Keratinocyte (primary cell): ENCODE data around the gene OR56B1. TPM values are rescaled to one million over a fixed set of nuclear protein-coding genes. Genes with fewer than 3 reads are reported as not detected.

ENCODE experiments used
- DNase-seq: peaks from one replicate; pipeline ENCODE4 v3.0.0-alpha.2; 2011; ENCODE audit warnings: low read depth, missing footprints, low spot score
- FAIRE-seq: peaks from 2 replicates; lab custom pipeline; 2011; peaks lifted over from hg19 to GRCh38; lab: Jason Lieb, UNC
- H2AFZ ChIP-seq: 2 replicates; pipeline ENCODE4 v1.6.0; 2012; ENCODE audit warnings: low read length, control low read depth, inconsistent platforms; ENCODE audit not compliant: control insufficient read depth
- H3K27ac ChIP-seq: 2 replicates; pipeline ENCODE4 v1.5.1; 2011; ENCODE audit warnings: low read length; ENCODE audit not compliant: control insufficient read depth, insufficient read depth
- H3K27me3 ChIP-seq: 3 replicates; pipeline ENCODE4 v1.6.0; 2011; ENCODE audit warnings: low read length; ENCODE audit not compliant: control insufficient read depth, insufficient read depth; ENCODE audit errors: extremely low read depth
- H3K36me3 ChIP-seq, 2 experiments: 2 replicates in 1 of 2; 3 replicates in 1 of 2; pipeline ENCODE4 v1.5.1; 2011; ENCODE audit warnings: low read length in 2 of 2, mild to moderate bottlenecking in 1 of 2; ENCODE audit not compliant: control insufficient read depth in 2 of 2, insufficient read depth in 2 of 2; ENCODE audit errors: extremely low read depth in 1 of 2
- H3K4me1 ChIP-seq: 3 replicates; pipeline ENCODE4 v1.5.1; 2011; ENCODE audit warnings: low read length; ENCODE audit not compliant: control insufficient read depth, insufficient read depth; ENCODE audit errors: extremely low read depth
- H3K4me2 ChIP-seq: 3 replicates; pipeline ENCODE4 v1.6.0; 2011; ENCODE audit warnings: low read depth, low read length; ENCODE audit not compliant: control insufficient read depth, insufficient read depth; ENCODE audit errors: extremely low read depth
- H3K4me3 ChIP-seq, 3 experiments: fragments of 200-600 bp in 1 of 3; sonication (generic) in 1 of 3; 2 replicates in 2 of 3; 3 replicates in 1 of 3; pipeline ENCODE4 v1.5.1; 2011 to 2016; ENCODE audit warnings: low read length in 3 of 3, mild to moderate bottlenecking in 3 of 3, control low read depth in 2 of 3, inconsistent platforms in 1 of 3, low read depth in 1 of 3, mixed read lengths in 1 of 3, mixed run types in 1 of 3, moderate library complexity in 1 of 3; ENCODE audit not compliant: control insufficient read depth in 2 of 3, insufficient read depth in 2 of 3; ENCODE audit errors: extremely low read depth in 1 of 3
- H3K79me2 ChIP-seq: 2 replicates; pipeline ENCODE4 v1.6.0; 2012; ENCODE audit warnings: low read length; ENCODE audit not compliant: control insufficient read depth, insufficient read depth
- H3K9ac ChIP-seq: 3 replicates; pipeline ENCODE4 v1.6.0; 2011; ENCODE audit warnings: low read length; ENCODE audit not compliant: control insufficient read depth, insufficient read depth; ENCODE audit errors: extremely low read depth
- H3K9me1 ChIP-seq: 3 replicates; pipeline ENCODE4 v1.6.0; 2011; ENCODE audit warnings: low read length; ENCODE audit not compliant: control insufficient read depth, insufficient read depth; ENCODE audit errors: extremely low read depth
- H3K9me3 ChIP-seq: 2 replicates; pipeline ENCODE4 v1.5.1; 2012; ENCODE audit warnings: low read depth, low read length; ENCODE audit not compliant: control insufficient read depth
- H4K20me1 ChIP-seq: 3 replicates; pipeline ENCODE4 v1.6.0; 2011; ENCODE audit warnings: low read length; ENCODE audit not compliant: control insufficient read depth, insufficient read depth; ENCODE audit errors: extremely low read depth
- EZH2 ChIP-seq: IDR thresholded peaks from one replicate; pipeline ENCODE4 v1.6.1; 2012; ENCODE audit warnings: inconsistent platforms, mild to moderate bottlenecking, low read length, moderate library complexity
- dilution Hi-C: fragments of 300-500 bp; cut with MboI; formaldehyde crosslinking; loops from one replicate; pipeline ENCODE4 v1.7.0; 2020; ENCODE audit warnings: low sequenced_read_pairs; ENCODE audit not compliant: extremely low pct_ligation_motif_present
- polyA plus RNA-seq, 5 experiments: library from polyadenylated mRNA; depleted of rRNA in 3 of 5; stranded (reverse) in 3 of 5; stranded (forward) in 1 of 5; unstranded in 1 of 5; fragments of >200 nt; gene quantifications; 1 replicate in 1 of 5; 2 replicates in 3 of 5; 3 replicates in 1 of 5; pipeline versions ENCODE4 v1.2.1 to v1.2.3, GENCODE V29; 2011 to 2012; ENCODE audit warnings: missing spikeins in 2 of 5, low read depth in 1 of 5, low replicate concordance in 1 of 5
- TF ChIP-seq, protein P1 (sequence below), 3 experiments: IDR thresholded peaks in 1 of 3; conservative IDR thresholded peaks in 1 of 3; optimal IDR thresholded peaks in 1 of 3; 2 replicates in 2 of 3; 3 replicates in 1 of 3; pipeline versions ENCODE3 to v1.5.1; 2011; ENCODE audit warnings: low read length in 3 of 3, mild to moderate bottlenecking in 3 of 3, moderate library complexity in 2 of 3, control low read depth in 1 of 3, inconsistent platforms in 1 of 3; ENCODE audit not compliant: insufficient read depth in 2 of 3; ENCODE audit errors: extremely low read depth in 1 of 3

Gene OR56B1
- polyA plus RNA-seq, 1 donor (not counting 4 experiments of a cell fraction or from before 2014, with no cell fraction given), result not detected

DNA sequence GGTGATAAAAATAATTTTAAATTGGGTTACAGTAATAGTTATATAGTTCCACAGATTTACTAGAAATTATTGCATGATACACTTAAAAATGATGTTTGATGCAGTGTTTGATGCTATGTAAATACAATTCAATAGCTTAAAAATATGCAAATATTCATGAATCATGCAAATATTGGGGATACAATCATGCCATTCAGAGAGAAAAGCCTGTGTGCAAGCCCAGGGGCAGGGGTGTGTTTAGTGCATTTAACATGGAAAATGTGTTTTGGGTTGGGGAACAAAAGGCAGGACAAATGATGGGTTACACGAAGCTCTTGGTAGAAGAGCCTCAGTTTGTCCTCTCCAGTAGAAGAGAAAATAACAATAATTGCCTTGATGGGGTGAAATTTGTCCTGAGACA lies 40.7 kb upstream of the OR56B1 start:
- TF ChIP-seq, protein P1, sequence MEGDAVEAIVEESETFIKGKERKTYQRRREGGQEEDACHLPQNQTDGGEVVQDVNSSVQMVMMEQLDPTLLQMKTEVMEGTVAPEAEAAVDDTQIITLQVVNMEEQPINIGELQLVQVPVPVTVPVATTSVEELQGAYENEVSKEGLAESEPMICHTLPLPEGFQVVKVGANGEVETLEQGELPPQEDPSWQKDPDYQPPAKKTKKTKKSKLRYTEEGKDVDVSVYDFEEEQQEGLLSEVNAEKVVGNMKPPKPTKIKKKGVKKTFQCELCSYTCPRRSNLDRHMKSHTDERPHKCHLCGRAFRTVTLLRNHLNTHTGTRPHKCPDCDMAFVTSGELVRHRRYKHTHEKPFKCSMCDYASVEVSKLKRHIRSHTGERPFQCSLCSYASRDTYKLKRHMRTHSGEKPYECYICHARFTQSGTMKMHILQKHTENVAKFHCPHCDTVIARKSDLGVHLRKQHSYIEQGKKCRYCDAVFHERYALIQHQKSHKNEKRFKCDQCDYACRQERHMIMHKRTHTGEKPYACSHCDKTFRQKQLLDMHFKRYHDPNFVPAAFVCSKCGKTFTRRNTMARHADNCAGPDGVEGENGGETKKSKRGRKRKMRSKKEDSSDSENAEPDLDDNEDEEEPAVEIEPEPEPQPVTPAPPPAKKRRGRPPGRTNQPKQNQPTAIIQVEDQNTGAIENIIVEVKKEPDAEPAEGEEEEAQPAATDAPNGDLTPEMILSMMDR (optimal IDR thresholded peaks at IDR 0.05 in 1 of 3, IDR thresholded peaks at IDR 0.05 in 1 of 3, conservative IDR thresholded peaks at IDR 0.05 in 1 of 3; ENCODE audit: extremely low read depth in 1 of 3, insufficient read depth in 2 of 3, low read length in 3 of 3), result no peak
- TF ChIP-seq EZH2, result no peak
- FAIRE-seq, result no peak
- Histone ChIP-seq H3K9ac (no peak overlapping the region), H3K4me3 (no peak overlapping the region), H3K27ac (no peak overlapping the region), H3K79me2 (peaks cover 8% of the 10 kb centered on the region), H4K20me1 (no peaks in the 10 kb centered on the region), H3K36me3 (peaks cover 0 to 14% of the 10 kb centered on the region in 2 experiments), H2AFZ (no peak overlapping the region), H3K4me2 (no peak overlapping the region), H3K9me3 (no peaks in the 10 kb centered on the region), H3K9me1 (no peaks in the 10 kb centered on the region), H3K4me1 (no peaks in the 10 kb centered on the region), H3K27me3 (no peaks in the 10 kb centered on the region)
- dilution Hi-C loops, result no loop called here
- no peak for DNase-seq

DNA sequence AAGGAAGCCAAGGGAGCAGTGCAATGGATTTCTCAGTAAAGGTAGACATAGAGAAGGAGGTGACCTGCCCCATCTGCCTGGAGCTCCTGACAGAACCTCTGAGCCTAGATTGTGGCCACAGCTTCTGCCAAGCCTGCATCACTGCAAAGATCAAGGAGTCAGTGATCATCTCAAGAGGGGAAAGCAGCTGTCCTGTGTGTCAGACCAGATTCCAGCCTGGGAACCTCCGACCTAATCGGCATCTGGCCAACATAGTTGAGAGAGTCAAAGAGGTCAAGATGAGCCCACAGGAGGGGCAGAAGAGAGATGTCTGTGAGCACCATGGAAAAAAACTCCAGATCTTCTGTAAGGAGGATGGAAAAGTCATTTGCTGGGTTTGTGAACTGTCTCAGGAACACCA lies 40.0 kb upstream of the OR56B1 start:
- Histone ChIP-seq H3K9ac (no peak overlapping the region), H4K20me1 (no peaks in the 10 kb centered on the region), H2AFZ (no peak overlapping the region), H3K4me2 (no peak overlapping the region), H3K4me1 (no peaks in the 10 kb centered on the region), H3K9me3 (no peaks in the 10 kb centered on the region), H3K79me2 (peaks cover 3% of the 10 kb centered on the region), H3K9me1 (no peaks in the 10 kb centered on the region), H3K4me3 (no peak overlapping the region), H3K27me3 (no peaks in the 10 kb centered on the region), H3K27ac (no peak overlapping the region), H3K36me3 (peaks cover 0 to 14% of the 10 kb centered on the region in 2 experiments)
- FAIRE-seq (no peak), DNase-seq (no peak)
- dilution Hi-C loops, result no loop called here
- TF ChIP-seq, protein P1 (optimal IDR thresholded peaks at IDR 0.05 in 1 of 3, IDR thresholded peaks at IDR 0.05 in 1 of 3, conservative IDR thresholded peaks at IDR 0.05 in 1 of 3; ENCODE audit: extremely low read depth in 1 of 3, insufficient read depth in 2 of 3, low read length in 3 of 3), result no peak
- TF ChIP-seq EZH2, result no peak
